GM21786 (cell line): Measurements from ENCODE around the gene PGAP3.

Source experiments
- ATAC-seq: cut with Tn5 transposase; IDR thresholded peaks from one replicate; pipeline ENCODE4 v1.9.1; 2021; ENCODE audit not compliant: unreplicated experiment

Gene PGAP3

GRCh38 chr17:39660397-39661385 is 27.2 kb downstream of the PGAP3 start:
- no peak for ATAC-seq

GRCh38 chr17:39660011-39660360 is 27.9 kb downstream of the PGAP3 start:
- no peak for ATAC-seq

GRCh38 chr17:39659279-39660010 is 28.4 kb downstream of the PGAP3 start:
- no peak for ATAC-seq

- ATAC-seq, result no peak
These were observed 29.1 kb downstream of the PGAP3 start for GRCh38 chr17:39658760-39659159.

GRCh38 chr17:39658346-39658745 is 29.5 kb downstream of the PGAP3 start:
- no peak for ATAC-seq

GRCh38 chr17:39655105-39655504 is 32.8 kb downstream of the PGAP3 start:
- no peak for ATAC-seq

- no peak for ATAC-seq
These were observed 34.1 kb downstream of the PGAP3 start for GRCh38 chr17:39653662-39654331.

GRCh38 chr17:39653316-39653661 is 34.6 kb downstream of the PGAP3 start:
- no peak for ATAC-seq

GRCh38 chr17:39652587-39653315 is 35.1 kb downstream of the PGAP3 start:
- ATAC-seq, result no peak

- no peak for ATAC-seq
These were observed 35.8 kb downstream of the PGAP3 start for GRCh38 chr17:39651923-39652586.

- no peak for ATAC-seq
These were observed 37.7 kb downstream of the PGAP3 start for GRCh38 chr17:39650121-39650579.

- ATAC-seq, result no peak
These were observed 39.1 kb downstream of the PGAP3 start for GRCh38 chr17:39648616-39649366.

- ATAC-seq, result no peak
These were observed 40.6 kb downstream of the PGAP3 start for GRCh38 chr17:39647256-39647655.

- ATAC-seq, result no peak
These were observed 44.6 kb downstream of the PGAP3 start for GRCh38 chr17:39643271-39643670.

GRCh38 chr17:39642291-39643074 is 45.4 kb downstream of the PGAP3 start:
- no peak for ATAC-seq

- no peak for ATAC-seq
These were observed 46.0 kb downstream of the PGAP3 start for GRCh38 chr17:39641883-39642282.

- no peak for ATAC-seq
These were observed 46.8 kb downstream of the PGAP3 start for GRCh38 chr17:39641097-39641496.

- no peak for ATAC-seq
These were observed 47.2 kb downstream of the PGAP3 start for GRCh38 chr17:39640591-39641031.
